Vagina (tissue), 2 donors: Measurements from ENCODE around the gene DNAJC25.

ENCODE experiments used
- POLR2A ChIP-seq, 2 donors: fragments of 450-650 bp; IDR thresholded peaks; one replicate each; pipeline ENCODE4 v1.6.1; 2017; ENCODE audit warnings: antibody characterized with exemption in 2 of 2, mild to moderate bottlenecking in 2 of 2, moderate library complexity in 2 of 2
- TF ChIP-seq, protein P1 (sequence below), 3 experiments: fragments of 450-650 bp in 2 of 3; fragments of 200-600 bp in 1 of 3; sonication (generic) in 1 of 3; IDR thresholded peaks; one replicate each; pipeline ENCODE4 v1.5.1; 2017 to 2019; ENCODE audit warnings: antibody characterized with exemption in 3 of 3, mild to moderate bottlenecking in 2 of 3, moderate library complexity in 2 of 3

DNA sequence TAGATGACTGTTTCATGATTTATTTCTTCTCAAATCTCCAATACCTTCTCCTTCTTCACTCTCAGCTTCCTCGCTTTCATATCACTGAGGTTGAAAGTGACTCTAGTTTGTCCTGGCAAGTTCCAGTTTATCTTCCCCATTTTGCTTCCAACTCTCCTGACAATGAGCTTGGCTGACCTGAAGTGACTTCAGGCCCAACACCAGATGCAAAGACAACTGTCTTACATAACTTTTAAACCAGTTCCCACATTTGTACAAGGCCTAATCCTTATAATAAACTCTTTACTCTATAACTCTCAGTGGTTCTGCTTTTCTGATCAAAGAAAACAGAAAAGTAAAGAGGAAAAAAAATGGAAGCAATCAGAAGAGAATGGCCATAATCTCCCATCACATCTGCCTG is 52.3 kb downstream of the DNAJC25 start:
- TF ChIP-seq, protein P1, sequence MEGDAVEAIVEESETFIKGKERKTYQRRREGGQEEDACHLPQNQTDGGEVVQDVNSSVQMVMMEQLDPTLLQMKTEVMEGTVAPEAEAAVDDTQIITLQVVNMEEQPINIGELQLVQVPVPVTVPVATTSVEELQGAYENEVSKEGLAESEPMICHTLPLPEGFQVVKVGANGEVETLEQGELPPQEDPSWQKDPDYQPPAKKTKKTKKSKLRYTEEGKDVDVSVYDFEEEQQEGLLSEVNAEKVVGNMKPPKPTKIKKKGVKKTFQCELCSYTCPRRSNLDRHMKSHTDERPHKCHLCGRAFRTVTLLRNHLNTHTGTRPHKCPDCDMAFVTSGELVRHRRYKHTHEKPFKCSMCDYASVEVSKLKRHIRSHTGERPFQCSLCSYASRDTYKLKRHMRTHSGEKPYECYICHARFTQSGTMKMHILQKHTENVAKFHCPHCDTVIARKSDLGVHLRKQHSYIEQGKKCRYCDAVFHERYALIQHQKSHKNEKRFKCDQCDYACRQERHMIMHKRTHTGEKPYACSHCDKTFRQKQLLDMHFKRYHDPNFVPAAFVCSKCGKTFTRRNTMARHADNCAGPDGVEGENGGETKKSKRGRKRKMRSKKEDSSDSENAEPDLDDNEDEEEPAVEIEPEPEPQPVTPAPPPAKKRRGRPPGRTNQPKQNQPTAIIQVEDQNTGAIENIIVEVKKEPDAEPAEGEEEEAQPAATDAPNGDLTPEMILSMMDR (IDR thresholded peaks at IDR 0.05): no peak
- no peak for TF ChIP-seq POLR2A (IDR thresholded peaks at IDR 0.05)
